Loucy (cell line): ENCODE data around the gene DMWD.

Source experiments
- H2AFZ ChIP-seq: fragments of 200-600 bp; sonication (generic); 2 replicates; pipeline ENCODE4 v1.6.0; 2016; ENCODE audit warnings: antibody characterized with exemption, mild to moderate bottlenecking, low read length, moderate library complexity
- H3F3A ChIP-seq: fragments of 200-600 bp; 2 replicates; pipeline ENCODE4 v1.6.0; 2016; ENCODE audit warnings: antibody characterized with exemption, low read depth, mild to moderate bottlenecking
- H3K27me3 ChIP-seq: fragments of 200-600 bp; sonication (generic); 2 replicates; pipeline ENCODE4 v1.6.1; 2014; ENCODE audit warnings: low read length, mild to moderate bottlenecking; ENCODE audit not compliant: insufficient read depth, poor library complexity, severe bottlenecking
- H3K36me3 ChIP-seq: fragments of 200-600 bp; sonication (generic); 2 replicates; pipeline ENCODE4 v1.6.1; 2016; ENCODE audit warnings: low read length; ENCODE audit not compliant: insufficient read depth
- H3K4me1 ChIP-seq: fragments of 200-600 bp; sonication (generic); 2 replicates; pipeline ENCODE4 v1.5.1; 2014; ENCODE audit warnings: low read length, mild to moderate bottlenecking; ENCODE audit not compliant: insufficient read depth, poor library complexity, severe bottlenecking
- H3K4me2 ChIP-seq: fragments of 200-600 bp; sonication (generic); 2 replicates; pipeline ENCODE4 v1.6.0; 2014; ENCODE audit warnings: antibody characterized with exemption, low read length, low read depth, mild to moderate bottlenecking; ENCODE audit not compliant: poor library complexity, severe bottlenecking
- H3K4me3 ChIP-seq: fragments of 200-600 bp; sonication (generic); 2 replicates; pipeline ENCODE4 v1.5.1; 2014; ENCODE audit warnings: low read length, mild to moderate bottlenecking, mixed read lengths; ENCODE audit not compliant: poor library complexity, severe bottlenecking
- H3K79me2 ChIP-seq: fragments of 200-600 bp; sonication (generic); 2 replicates; pipeline ENCODE4 v1.6.1; 2014; ENCODE audit warnings: low read length; ENCODE audit not compliant: insufficient read depth
- H3K9ac ChIP-seq: fragments of 200-600 bp; sonication (generic); 2 replicates; pipeline ENCODE4 v1.6.0; 2014; ENCODE audit warnings: mild to moderate bottlenecking, low read depth, low read length, moderate library complexity; ENCODE audit not compliant: poor library complexity, severe bottlenecking
- H3K9me2 ChIP-seq: fragments of 200-600 bp; sonication (generic); replicated peaks from 2 replicates; pipeline ENCODE4 v1.6.1; 2016; ENCODE audit warnings: low read depth, low read length, mixed read lengths
- H3K9me3 ChIP-seq: fragments of 200-600 bp; sonication (generic); 2 replicates; pipeline ENCODE4 v1.6.1; 2014; ENCODE audit warnings: mild to moderate bottlenecking, antibody characterized with exemption, low read length, low read depth; ENCODE audit not compliant: insufficient read depth
- H4K20me1 ChIP-seq: fragments of 200-600 bp; sonication (generic); 2 replicates; pipeline ENCODE4 v1.6.0; 2014; ENCODE audit warnings: antibody characterized with exemption, low read length, mild to moderate bottlenecking; ENCODE audit not compliant: insufficient read depth, poor library complexity, severe bottlenecking
- EZH2phosphoT487 ChIP-seq: fragments of 200-600 bp; IDR thresholded peaks from 2 replicates; pipeline ENCODE4 v1.6.1; 2018; ENCODE audit warnings: antibody characterized with exemption, mild to moderate bottlenecking, moderate library complexity, borderline replicate concordance
- TF ChIP-seq, protein P1 (sequence below): fragments of 200-600 bp; sonication (generic); conservative IDR thresholded peaks from 2 replicates; pipeline ENCODE4 v1.5.1; 2014; ENCODE audit warnings: mild to moderate bottlenecking, antibody characterized with exemption, low read length

Gene DMWD

DNA sequence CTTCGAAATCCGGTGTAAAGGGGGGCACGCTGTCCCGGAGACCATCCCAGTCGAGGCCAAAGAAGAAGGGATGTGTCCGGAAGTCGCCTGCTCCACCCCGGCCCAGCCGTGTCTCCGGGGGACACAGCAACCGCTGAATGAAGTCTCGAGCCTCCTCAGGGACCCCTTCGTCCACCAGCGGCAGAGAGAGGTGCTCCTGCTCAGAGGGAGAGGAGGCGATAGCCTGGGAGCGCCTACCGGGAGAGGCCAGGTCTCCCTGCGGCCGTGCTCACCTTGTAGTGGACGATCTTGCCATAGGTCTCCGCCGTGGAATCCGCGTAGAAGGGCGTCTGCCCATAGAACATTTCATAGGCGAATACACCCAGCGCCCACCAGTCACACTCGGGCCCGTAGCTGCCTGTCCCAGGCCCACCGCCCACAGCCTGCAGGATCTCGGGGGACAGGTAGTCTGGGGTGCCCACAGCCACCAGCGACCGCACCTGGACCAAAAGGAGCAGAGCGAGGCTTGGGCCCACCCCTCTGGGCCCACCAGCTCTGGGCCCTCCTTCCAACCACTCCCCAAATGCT is 15.2 kb downstream of the DMWD start:
- H3K4me2 ChIP-seq, result no peak overlapping the region
- H3K79me2 ChIP-seq, result no peaks in the 10 kb centered on the region
- H4K20me1 ChIP-seq, result peaks cover 7% of the 10 kb centered on the region
- H3K27me3 ChIP-seq, result no peaks in the 10 kb centered on the region
- H2AFZ ChIP-seq, result no peak overlapping the region
- H3K9me3 ChIP-seq, result no peaks in the 10 kb centered on the region
- no peak overlapping the region for H3K9ac ChIP-seq
- no peaks in the 10 kb centered on the region for H3F3A ChIP-seq
- TF ChIP-seq, protein P1, sequence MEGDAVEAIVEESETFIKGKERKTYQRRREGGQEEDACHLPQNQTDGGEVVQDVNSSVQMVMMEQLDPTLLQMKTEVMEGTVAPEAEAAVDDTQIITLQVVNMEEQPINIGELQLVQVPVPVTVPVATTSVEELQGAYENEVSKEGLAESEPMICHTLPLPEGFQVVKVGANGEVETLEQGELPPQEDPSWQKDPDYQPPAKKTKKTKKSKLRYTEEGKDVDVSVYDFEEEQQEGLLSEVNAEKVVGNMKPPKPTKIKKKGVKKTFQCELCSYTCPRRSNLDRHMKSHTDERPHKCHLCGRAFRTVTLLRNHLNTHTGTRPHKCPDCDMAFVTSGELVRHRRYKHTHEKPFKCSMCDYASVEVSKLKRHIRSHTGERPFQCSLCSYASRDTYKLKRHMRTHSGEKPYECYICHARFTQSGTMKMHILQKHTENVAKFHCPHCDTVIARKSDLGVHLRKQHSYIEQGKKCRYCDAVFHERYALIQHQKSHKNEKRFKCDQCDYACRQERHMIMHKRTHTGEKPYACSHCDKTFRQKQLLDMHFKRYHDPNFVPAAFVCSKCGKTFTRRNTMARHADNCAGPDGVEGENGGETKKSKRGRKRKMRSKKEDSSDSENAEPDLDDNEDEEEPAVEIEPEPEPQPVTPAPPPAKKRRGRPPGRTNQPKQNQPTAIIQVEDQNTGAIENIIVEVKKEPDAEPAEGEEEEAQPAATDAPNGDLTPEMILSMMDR, result no peak
- no peak for TF ChIP-seq EZH2phosphoT487
- no peaks in the 10 kb centered on the region for H3K9me2 ChIP-seq
- H3K36me3 ChIP-seq, result no peaks in the 10 kb centered on the region
- no peak overlapping the region for H3K4me3 ChIP-seq
- H3K4me1 ChIP-seq, result no peaks in the 10 kb centered on the region

- H3K4me1 ChIP-seq, result peaks cover 5% of the 10 kb centered on the region
- H4K20me1 ChIP-seq, result peaks cover 1% of the 10 kb centered on the region
These were observed 17.9 kb downstream of the DMWD start for GRCh38 chr19:45774765-45775164.

DNA sequence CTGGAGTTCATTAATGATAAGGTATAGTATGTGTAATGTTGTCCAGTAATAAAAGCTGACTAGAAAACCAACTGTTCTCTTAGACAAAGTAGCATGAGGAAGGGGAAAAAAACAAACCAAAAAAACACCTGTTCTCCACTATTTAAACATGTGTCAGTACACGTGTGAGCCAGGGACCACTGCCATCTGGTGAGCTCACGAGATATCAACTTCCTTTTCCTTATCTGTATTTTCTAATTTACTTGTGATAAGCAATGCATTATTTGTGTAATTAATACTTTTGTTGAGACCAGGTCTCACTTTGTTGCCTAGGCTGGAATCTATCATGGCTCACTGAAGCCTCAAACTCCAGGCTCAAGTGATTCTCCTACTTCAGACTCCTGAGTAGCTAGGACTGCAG is 19.3 kb downstream of the DMWD start:
- no peak overlapping the region for H3K4me2 ChIP-seq
- H3F3A ChIP-seq, result no peaks in the 10 kb centered on the region
- H4K20me1 ChIP-seq, result no peaks in the 10 kb centered on the region
- H3K79me2 ChIP-seq, result peaks cover under 1% of the 10 kb centered on the region; the same call in 1 of the 2 replicates
- H3K4me3 ChIP-seq, result no peak overlapping the region
- H3K9ac ChIP-seq, result no peak overlapping the region
- peaks cover 5% of the 10 kb centered on the region for H3K4me1 ChIP-seq
- H2AFZ ChIP-seq, result no peak overlapping the region
- no peaks in the 10 kb centered on the region for H3K36me3 ChIP-seq
- H3K27me3 ChIP-seq, result no peaks in the 10 kb centered on the region
- no peaks in the 10 kb centered on the region for H3K9me2 ChIP-seq
- TF ChIP-seq, protein P1, result no peak
- TF ChIP-seq EZH2phosphoT487, result no peak
- no peaks in the 10 kb centered on the region for H3K9me3 ChIP-seq

More at GRCh38 chr19:45774765-45775164, 17.9 kb downstream of the DMWD start:
- no peak overlapping the region for H3K4me3 ChIP-seq
- H3K27me3 ChIP-seq, result no peaks in the 10 kb centered on the region
- TF ChIP-seq, protein P1, result no peak
- no peak for TF ChIP-seq EZH2phosphoT487
- H3K9ac ChIP-seq, result no peak overlapping the region
- H3K79me2 ChIP-seq, result no peaks in the 10 kb centered on the region
- no peak overlapping the region for H2AFZ ChIP-seq
- no peaks in the 10 kb centered on the region for H3K36me3 ChIP-seq
- no peaks in the 10 kb centered on the region for H3K9me3 ChIP-seq
- H3K4me2 ChIP-seq, result no peak overlapping the region
- no peaks in the 10 kb centered on the region for H3F3A ChIP-seq
- no peaks in the 10 kb centered on the region for H3K9me2 ChIP-seq
